HG03442 (cell line): ENCODE data around the gene JMJD1C.
"Not testable (repeated sequence)": the region's sequence is repeated elsewhere in the genome, so short reads cannot be mapped to it uniquely, and the experiment has no call there.

Experiments used
- ATAC-seq: cut with Tn5 transposase; IDR thresholded peaks from one replicate; pipeline ENCODE4 v1.9.1; 2021; ENCODE audit warnings: mild to moderate bottlenecking, moderate library complexity; ENCODE audit not compliant: unreplicated experiment

JMJD1C gene

DNA sequence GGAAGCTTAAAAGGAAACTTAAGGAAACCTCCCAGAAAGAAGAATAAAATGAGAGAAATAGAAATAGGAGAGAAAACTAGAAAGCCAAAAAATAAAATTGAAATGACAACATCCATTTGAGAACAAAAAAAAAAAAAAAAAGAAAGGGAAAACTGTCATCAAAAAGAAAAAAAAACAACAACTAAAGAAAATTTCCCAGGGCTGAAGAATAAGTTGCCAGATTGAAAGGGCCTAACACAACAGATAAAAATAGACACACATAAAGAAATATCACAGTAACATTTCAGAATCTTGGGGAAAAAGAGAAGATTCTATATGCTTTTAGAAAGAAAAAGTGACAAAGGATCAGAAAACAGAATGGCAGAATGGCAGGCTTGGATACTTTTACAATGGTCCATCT, 157.1 kb downstream of the JMJD1C start:
- ATAC-seq = no peak

DNA sequence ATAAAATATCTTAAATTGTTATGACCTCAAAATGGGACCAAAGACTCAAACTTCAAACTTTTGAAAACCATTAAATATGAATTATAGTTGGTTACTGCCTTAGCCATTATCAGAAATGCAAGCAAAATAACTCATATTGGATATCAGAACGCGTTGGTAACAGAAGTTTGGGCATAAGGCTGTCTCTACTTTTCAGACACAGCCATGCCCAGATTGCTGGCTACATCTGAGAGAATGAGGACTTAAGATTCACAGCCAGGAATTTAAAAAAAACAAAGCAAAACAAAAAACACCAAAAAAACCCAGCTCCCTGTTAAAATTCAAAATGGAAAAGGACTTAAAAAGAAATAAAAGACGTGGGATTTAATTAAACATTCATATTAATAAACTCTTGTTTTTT, 161.6 kb downstream of the JMJD1C start:
- ATAC-seq = no peak

DNA sequence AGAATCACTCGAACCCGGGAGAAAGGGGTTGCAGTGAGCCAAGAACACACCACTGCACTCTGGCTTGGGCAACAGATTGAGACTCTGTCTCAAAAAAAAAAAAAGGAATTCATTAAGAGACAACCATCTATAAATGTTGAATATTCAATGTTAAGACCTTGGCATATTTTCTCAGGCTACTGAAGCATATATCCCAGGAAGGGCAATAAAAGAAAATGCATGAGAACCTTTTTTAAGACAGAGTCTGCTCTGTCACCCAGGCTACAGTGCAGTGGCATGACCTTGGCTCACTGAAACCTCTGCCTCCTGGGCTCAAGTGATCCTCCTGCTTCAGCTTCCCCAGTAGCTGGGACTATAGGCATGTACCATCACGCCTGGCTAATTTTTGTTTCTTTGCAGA, 165.0 kb downstream of the JMJD1C start:
- ATAC-seq = no peak

DNA sequence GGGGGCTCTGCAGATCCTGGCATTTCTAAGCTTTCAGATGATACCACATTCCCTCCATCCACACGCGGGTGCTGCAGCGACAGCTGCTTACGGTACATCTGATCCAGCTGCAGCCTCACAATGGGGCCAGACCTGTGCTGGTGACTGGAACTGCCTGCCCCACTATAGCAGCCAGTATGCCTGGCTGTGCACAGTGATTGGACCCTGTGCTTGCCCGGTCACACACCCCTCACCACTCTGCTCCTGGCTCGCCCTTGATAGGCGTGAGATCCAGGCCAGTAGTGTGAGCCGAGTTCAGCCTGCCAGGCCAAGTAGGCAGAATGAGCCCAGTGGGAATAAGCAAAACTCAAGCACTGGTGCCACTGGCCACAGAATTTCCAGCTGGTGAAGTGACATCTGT, 167.8 kb downstream of the JMJD1C start:
- no peak for ATAC-seq

DNA sequence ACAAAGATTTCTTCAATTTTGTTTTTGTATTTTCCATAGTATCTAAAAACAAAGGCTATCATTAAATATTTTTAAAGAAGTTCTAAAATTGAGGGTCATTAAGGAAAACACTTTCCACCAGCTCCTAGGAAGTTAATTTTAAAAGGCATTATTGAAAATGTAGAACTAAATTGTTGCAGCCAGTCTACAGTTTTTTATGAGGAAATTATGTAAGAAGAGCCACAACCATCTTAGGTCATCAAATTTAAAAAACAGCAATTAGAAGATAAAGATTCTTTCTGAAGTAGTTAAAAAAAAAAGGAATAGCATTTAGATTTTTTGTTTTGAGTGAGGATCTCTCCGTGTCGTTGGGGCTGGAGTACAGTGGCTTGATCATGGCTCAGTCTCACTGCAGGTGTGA, 171.0 kb downstream of the JMJD1C start:
- no peak for ATAC-seq

DNA sequence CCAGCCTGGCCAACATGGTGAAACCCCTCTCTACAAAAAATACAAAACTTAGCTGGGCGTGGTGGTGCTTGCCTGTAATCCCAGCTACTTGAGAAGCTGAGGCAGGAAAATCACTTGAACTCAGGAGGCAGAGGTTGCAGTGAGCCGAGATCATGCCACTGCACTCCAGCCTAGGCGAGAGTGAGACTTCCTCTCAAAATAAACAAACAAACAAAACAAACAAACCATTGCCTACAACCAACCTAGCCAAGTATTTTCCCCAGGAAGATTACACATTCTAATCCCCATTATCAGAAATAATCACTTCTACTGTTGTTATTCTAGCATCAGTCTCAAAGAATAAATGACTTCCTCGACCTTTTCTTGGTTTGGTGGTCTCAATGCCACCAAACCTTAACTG, 172.9 kb downstream of the JMJD1C start:
- not testable (repeated sequence) for ATAC-seq

DNA sequence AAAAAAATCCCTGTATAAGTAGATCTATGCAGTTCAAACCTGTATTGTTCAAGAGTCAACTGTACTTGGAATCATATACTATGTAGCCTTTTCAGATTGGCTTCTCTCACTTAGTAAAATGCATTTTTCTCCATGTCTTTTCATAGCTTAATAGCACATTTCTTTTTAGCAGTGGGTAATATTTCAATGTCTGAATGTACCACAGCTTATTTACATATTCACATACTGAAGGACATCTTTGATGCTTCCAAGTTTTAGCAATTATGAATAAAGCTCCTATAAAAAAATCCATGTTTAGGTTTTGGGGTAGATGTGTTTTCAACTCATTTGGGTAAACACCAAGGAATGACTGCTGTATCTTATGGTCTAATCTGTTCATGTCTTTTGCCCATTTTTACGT, 177.6 kb downstream of the JMJD1C start:
- ATAC-seq = no peak

DNA sequence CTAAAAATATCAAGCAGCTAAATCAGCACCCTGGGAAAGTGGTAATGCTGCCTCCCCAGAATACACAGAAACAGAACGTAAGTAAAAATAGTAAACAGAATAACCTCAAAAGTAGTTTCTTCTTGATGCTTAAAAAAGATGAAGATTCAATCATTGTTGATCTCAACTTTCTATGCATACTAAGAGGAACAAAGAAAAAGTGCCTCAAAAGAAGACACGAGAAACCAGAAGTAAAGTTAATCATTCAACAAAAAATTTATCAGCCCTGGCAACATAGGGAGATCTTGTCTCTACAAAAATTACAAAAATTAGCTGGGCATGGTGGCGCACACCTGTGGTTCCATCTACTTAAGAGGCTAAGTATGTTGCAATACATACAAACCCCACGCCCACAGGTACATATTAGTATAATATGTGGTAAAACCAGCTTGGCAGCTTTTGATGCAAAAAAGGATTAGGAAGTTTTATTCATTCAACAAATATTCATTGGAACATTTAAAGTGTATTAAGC, 179.0 kb downstream of the JMJD1C start:
- ATAC-seq = peak; percentile 70

DNA sequence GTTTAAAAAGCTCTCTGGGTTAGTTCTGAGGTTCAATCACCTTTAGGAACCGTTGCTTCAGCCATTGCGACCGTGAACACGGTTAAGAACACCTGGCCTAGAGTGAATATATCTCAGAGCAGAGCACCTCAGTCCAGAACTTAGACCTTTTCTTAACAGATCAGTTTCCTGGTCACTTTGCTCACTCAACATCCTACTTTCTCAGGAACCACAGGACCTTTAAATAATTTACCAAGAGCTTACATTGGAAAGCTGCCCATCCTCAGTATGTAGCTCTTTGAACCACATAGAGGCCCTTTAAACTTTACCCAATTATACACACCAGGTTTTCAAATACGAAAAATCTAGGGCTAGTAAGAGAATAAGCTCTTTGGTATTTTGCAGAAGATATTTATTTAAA, 179.4 kb downstream of the JMJD1C start:
- ATAC-seq = peak; percentile 38

DNA sequence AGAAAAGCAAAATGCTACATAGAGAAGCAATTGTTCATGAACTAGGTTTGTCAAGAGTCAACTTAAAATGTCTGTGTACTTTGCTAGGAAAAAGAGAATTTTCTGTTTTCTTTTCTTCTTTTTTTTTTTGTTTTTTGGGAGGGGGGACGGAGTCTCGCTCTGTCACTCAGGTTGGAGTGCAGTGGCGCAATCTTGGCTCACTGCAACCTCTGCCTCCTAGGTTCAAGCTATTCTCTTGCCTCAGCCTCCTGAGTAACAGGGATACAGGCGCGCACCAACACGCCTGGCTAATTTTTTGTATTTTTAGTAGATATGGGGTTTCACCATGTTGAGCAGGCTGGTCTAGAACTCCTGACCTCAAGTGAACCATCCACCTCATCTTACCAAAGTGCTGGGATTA, 181.9 kb downstream of the JMJD1C start:
- not testable (repeated sequence) for ATAC-seq

DNA sequence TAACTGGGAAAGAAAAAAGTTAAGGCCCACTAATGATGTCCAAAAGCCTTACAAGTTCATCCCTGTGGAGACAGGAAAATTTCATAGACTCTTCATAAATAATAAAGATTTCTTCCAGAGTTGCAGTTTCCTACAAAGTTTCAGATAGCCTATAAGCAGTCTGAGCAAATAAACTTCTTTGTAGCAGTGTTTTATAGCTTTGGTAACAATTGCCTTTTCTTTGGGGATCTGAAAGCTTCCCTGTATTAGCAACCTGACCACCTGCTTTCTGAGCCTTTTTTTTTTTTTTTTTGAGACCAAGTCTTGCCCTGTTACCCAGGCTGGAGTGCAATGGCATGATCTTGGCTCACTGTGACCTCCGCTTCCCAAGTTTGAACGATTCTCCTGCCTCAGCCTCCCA, 182.7 kb downstream of the JMJD1C start:
- ATAC-seq = no peak

DNA sequence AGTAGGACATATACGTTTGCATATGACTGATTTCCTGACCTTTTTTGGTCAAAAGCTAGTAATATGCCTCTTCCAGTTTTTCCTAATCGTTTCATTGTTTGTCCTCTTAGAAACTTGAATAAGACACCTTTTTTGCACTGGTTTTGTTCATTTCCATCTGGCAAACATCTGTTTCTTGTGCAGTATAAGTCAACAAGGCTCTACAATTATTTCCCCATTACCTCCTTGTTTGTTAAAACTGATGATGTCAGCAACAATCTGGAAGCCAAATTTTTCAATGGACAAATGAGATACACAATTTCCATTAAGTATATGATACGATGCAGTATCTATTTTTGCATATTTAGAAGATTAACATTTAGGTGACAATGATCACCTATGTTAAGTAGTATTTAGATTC, 183.8 kb downstream of the JMJD1C start:
- ATAC-seq = no peak

DNA sequence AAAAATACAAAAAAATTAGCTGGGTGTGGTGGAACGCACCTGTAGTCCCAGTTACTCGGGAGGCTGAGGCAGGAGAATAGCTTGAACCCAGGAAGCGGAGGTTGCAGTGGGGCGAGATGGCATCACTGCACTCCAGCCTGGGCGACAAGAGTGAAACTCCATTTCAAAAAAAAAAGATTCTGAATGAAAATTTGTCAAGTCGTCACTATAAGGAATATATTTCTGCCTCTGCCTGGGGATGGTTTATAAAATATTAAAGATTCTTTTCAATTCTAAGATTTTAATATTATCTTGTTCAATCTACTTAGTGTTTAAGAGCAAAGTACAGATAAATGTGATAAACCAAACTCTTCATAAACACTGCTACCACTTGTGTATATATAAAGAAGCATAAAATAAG, 185.4 kb downstream of the JMJD1C start:
- ATAC-seq = no peak

DNA sequence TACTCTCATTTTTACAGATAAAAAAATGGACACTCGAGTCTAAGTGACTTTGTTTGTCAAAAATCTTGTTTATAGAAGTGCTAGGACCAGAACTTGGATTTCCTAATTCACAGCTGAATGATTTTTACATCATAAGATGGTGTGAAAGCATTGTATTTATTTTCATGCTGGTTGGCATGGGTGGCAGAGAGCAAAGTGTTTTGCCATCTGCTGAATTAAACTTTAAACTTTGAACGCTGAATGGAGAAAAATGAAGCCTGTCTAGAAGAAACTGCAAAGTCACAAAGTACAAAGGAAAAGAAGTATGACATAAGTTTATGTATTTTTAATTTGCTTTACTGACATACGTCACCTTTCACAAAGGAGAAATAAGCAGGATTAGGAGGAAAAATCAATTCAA, 190.7 kb downstream of the JMJD1C start:
- no peak for ATAC-seq

DNA sequence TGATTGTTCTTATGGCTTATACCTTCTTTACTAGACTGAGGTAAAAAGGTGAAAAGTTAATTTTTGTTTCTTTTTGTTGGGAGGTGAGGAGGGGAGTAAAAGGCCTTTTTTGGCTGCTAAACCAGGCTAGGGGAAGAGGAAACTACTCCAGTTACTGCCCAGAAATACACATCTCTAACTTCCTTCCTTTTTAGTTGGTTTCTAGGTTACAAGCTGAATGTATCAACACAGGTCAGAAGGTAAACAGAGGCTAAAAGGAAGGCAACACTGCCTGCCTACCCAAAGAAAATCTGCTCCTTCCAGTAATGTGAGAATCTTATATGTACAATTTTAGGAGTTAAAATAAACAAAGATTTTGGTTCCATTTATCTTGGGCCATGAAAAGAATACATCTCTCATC, 192.2 kb downstream of the JMJD1C start:
- ATAC-seq = no peak

DNA sequence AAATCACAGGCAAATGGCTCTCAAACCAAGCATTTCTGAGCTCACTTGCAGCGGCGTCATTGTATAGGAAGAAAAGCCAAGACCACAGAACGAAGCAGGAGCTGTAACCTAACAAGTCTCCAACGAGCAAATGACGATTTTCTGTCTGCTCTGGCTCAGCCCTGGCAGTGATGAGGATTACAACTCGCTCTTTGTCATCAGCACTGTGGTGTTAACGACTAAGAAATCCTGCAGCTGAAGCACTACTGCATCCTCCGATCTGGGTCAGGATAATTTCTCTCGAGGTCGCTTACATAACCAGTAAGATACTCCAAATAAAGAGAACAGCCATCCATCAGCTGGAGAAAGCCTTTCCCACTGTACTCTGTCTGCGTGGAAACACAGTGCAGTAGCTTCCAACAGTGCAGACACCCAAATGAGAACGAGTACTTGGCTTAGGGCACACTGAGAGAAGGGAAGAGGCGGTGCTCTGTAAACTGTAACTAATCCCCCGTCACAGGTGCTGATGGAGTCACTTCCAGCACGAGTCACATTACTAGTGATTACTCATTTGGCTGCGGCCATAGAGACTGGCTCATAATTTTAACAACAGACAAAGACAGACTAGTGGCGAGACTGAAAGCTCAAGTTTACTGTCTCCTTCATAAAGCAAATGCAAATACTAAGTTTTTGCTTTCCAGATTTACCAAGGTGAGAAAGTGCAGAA, 196.8 kb downstream of the JMJD1C start:
- ATAC-seq = peak; percentile 94

DNA sequence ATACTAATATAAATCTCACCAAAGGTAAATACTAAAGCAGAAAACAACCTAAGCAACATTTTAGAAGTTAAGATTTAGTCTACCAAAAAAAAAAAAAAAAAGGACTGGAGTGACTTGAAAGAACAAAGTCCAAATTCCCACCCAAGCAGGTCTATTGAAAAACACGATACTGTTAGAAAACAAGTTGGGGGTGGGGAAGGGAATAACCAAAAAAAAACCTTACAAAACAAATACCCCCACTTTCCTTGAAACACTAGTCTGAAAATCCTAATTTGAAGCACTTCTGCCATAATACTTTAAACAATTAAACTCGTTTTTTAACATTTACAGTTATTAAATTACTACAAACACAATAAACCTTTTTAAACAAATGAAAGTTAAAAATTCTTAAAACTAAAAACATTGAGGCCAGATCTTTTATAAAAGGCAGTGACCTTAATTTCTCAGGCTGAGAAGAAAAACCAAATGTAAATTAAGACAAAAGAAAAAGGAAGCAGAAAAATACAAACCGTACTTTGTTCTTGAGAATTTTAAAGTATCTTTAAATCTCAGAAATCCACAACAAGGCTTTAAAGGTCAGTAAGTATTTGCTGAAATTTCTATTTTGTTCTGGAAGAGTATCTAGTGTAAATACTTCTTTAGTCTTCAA, 197.5 kb downstream of the JMJD1C start:
- no peak for ATAC-seq

DNA sequence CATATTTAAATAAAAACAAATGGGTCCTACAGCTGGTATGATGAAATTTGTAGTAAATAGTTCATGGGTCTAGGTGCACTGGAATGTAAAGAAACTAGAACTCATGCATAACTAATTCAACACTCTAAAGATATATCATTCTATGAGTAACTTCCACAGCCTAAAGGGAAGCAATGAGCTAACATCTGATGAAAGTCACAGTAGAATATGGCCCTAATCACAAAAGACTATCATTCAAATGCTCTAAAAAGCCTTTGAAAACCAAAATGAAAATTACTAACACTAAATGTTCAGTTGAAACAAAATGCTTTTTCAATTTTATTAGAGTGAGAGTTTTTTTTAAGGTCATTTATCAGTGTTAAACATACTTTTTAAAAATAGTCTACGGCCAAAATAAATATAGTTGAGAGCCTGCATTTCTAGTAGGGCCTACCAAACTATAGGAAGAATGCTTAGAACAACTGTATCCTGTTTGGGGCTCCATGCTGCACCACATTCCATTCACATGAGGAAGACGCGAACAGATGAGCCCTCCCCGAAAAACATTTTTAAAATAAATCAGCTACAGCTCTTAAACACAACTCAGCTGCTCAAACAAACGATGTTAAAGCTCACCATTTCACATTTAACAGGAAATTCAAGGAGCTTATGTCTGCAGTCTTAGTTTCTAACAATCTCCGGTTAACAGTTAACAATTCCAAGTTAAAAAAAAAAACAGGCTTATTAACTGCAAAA, 198.2 kb downstream of the JMJD1C start:
- no peak for ATAC-seq

DNA sequence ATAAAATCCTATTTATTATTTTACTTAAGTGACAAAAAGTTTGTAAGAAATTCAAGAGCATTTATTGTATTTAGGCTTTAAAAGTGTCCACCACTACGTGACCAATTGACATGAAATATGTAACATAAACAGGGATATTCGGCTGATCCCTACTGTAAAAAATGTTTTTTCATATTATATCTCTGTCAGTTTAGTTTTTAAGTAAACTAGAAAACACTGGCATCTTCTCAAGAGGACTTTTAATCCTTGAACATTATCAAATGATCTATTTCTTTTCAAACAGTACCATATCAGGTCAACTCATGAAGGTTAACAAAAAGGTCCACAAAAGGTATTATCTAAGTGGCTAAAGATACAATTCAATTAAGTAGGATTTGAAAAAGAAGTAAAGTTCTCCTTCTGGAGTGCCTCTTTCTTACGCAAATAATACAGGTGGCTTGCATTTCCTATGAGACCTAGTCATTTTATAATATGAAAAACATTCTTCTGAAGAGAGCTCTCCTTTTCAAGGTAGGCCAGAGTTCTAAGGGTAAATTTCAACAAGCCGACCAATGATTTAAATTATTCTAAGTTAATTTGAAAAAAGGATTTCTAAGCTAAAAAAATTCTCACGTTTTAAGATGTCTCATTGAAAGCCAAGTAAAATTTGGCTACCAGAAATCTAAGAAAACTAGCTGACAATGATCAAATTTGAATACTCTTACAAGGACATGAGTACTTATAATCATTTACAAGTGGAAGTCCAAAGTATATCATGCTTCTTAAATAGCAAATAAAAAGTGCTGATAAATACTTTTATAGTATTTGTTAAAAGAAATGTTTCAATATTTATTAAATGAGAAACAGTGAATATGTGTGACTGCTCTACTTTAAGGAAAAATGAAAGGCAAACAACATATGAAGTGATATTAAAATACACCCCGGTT, 199.1 kb downstream of the JMJD1C start:
- ATAC-seq = no peak

DNA sequence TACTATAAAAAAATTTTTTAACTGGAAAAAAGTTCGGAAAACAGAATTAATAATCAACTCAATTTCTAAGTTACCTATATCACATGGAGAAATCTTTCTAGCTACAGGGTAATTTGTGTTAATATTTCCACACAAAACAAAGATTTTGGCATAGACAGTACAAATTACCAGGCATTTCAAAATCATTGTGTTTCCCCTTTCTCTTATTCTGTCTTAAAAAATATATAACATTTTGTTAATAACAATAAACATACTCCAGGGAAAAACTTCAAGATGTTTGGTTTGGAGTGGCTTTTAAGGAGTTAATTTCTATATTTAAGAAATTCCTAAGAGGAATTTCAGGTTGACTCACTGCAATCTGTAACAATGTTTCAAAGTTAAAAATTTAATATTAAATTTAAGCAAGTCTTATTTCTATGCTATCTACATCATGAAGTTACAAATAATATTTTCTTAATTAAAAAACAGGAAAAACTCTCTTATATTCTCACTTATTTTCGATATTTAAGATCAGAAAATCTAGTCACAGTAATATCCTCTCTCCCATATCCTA, 200.0 kb downstream of the JMJD1C start:
- ATAC-seq = no peak

DNA sequence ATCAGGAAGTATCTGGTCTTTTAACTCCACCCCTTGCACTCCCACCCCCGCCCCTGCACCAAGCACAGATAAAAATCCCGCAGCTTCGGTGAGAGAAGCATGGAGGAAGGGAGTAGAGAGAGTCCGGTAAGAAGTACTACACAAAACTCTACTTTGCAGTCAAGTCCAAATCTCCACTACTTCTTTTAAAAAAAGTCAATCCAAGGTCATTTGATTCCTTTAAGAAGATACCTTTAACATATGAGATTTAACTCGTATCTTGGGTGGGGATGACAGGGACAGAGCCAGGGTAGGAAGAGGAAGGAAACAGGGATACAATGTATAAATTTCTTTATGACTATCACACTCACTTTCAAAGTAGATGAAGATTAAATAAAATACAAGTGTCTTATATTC, 200.6 kb downstream of the JMJD1C start:
- no peak for ATAC-seq
